Pulmonary artery endothelial cell (primary cell): ENCODE data around the gene ST3GAL6. TPM values are rescaled to one million over a fixed set of nuclear protein-coding genes. Genes with fewer than 3 reads are reported as not detected.

Experiments used
- DNase-seq: peaks from one replicate; pipeline ENCODE4 v3.0.0-alpha.2; 2011; ENCODE audit warnings: low read depth, low spot score
- total RNA-seq: library from RNA; depleted of rRNA; stranded (reverse); fragments of >200 nt; gene quantifications from 2 replicates; pipeline ENCODE4 v1.2.3, GENCODE V29; 2014

Gene ST3GAL6
- total RNA-seq, 1 donor from 2014 or later, result 22.2 TPM

- DNase-seq, result no peak
Observed at GRCh38 chr3:98740324-98740723, 22.8 kb upstream of the ST3GAL6 start.

GRCh38 chr3:98741121-98741716, 21.9 kb upstream of the ST3GAL6 start:
- no peak for DNase-seq

GRCh38 chr3:98743071-98743470, 20.1 kb upstream of the ST3GAL6 start:
- DNase-seq, result no peak

- no peak for DNase-seq
Observed at GRCh38 chr3:98744283-98744682, 18.9 kb upstream of the ST3GAL6 start.

GRCh38 chr3:98745718-98746117, 17.4 kb upstream of the ST3GAL6 start:
- no peak for DNase-seq

GRCh38 chr3:98746122-98746521, 17.0 kb upstream of the ST3GAL6 start:
- DNase-seq, result no peak

GRCh38 chr3:98746882-98747281, 16.3 kb upstream of the ST3GAL6 start:
- no peak for DNase-seq

- DNase-seq, result no peak
Observed at GRCh38 chr3:98750276-98750919, 12.7 kb upstream of the ST3GAL6 start.

- DNase-seq, result no peak
Observed at GRCh38 chr3:98754483-98754882, 8.7 kb upstream of the ST3GAL6 start.

- DNase-seq, result no peak
Observed at GRCh38 chr3:98755601-98756000, 7.5 kb upstream of the ST3GAL6 start.

GRCh38 chr3:98759629-98760028, 3.5 kb upstream of the ST3GAL6 start:
- DNase-seq, result no peak

- no peak for DNase-seq
Observed at GRCh38 chr3:98761643-98762229, 1.4 kb upstream of the ST3GAL6 start.

GRCh38 chr3:98763819-98764418, 779 bp downstream of the ST3GAL6 start:
- DNase-seq, result no peak

GRCh38 chr3:98764472-98764884, 1.3 kb downstream of the ST3GAL6 start:
- DNase-seq, result no peak

- no peak for DNase-seq
Observed at GRCh38 chr3:98765721-98766120, 2.6 kb downstream of the ST3GAL6 start.

- DNase-seq, result no peak
Observed at GRCh38 chr3:98766924-98767323, 3.8 kb downstream of the ST3GAL6 start.

GRCh38 chr3:98768961-98769360, 5.8 kb downstream of the ST3GAL6 start:
- no peak for DNase-seq

- DNase-seq, result no peak
Observed at GRCh38 chr3:98769448-98769847, 6.3 kb downstream of the ST3GAL6 start.

GRCh38 chr3:98770261-98771039, 7.3 kb downstream of the ST3GAL6 start:
- no peak for DNase-seq

GRCh38 chr3:98772022-98772421, 8.9 kb downstream of the ST3GAL6 start:
- DNase-seq, result no peak

GRCh38 chr3:98775459-98776139, 12.5 kb downstream of the ST3GAL6 start:
- no peak for DNase-seq
